Spinal cord (tissue), 10 donors: ENCODE data around the gene AQP12A. TPM values are rescaled to one million over a fixed set of nuclear protein-coding genes. Genes with fewer than 3 reads are reported as not detected.

ENCODE experiments used
- DNase-seq, 6 donors: peaks; one replicate each; pipeline versions ENCODE4 v3.0.0 to v3.0.0-alpha.2; 2013 to 2015; ENCODE audit warnings: low spot score in 6 of 6, low read depth in 4 of 6
- H3K27ac ChIP-seq: one replicate; pipeline ENCODE4 v1.5.1; 2013; ENCODE audit warnings: low read depth, low read length, control low read depth
- H3K27me3 ChIP-seq: one replicate; pipeline ENCODE4 v1.6.1; 2013; ENCODE audit warnings: low read length; ENCODE audit not compliant: control insufficient read depth, insufficient read depth
- H3K36me3 ChIP-seq: one replicate; pipeline ENCODE4 v1.6.1; 2013; ENCODE audit warnings: low read length; ENCODE audit not compliant: control insufficient read depth, insufficient read depth
- H3K4me1 ChIP-seq: one replicate; pipeline ENCODE4 v1.6.1; 2013; ENCODE audit warnings: low read length; ENCODE audit not compliant: control insufficient read depth, insufficient read depth
- H3K4me3 ChIP-seq: one replicate; pipeline ENCODE4 v1.5.1; 2013; ENCODE audit warnings: low read depth, low read length, control low read depth
- H3K9me3 ChIP-seq: one replicate; pipeline ENCODE4 v1.6.1; 2013; ENCODE audit warnings: low read length; ENCODE audit not compliant: control insufficient read depth, insufficient read depth
- WGBS: methylation state at CpG from one replicate; pipeline ENCODE4 v1.1.5; 2013; ENCODE audit warnings: missing lambda C conversion rate; ENCODE audit not compliant: insufficient coverage; 5-methylcytosine and 5-hydroxymethylcytosine counted together
- polyA plus RNA-seq, 2 donors: library from polyadenylated mRNA; unstranded; fragments of 120-200 nt; gene quantifications; one replicate each; pipeline ENCODE4 v1.2.1, GENCODE V29; 2013; ENCODE audit not compliant: insufficient read length in 2 of 2
- total RNA-seq, 2 donors: library from RNA; depleted of rRNA in 1 of 2; stranded (reverse); fragments of 120-200 nt in 1 of 2; fragments of >200 nt in 1 of 2; gene quantifications; one replicate each; pipeline versions ENCODE4 v1.2.3 to v1.2.4, GENCODE V29; 2013 to 2014
- donor health status: healthy.

AQP12A gene
- total and polyA plus RNA-seq, 4 donors: 0.62 TPM; not detected in 3

- no peak for DNase-seq
- Histone ChIP-seq H3K4me3 (no peak overlapping the region), H3K36me3 (peaks cover 99% of the 10 kb centered on the region), H3K4me1 (peaks cover 14% of the 10 kb centered on the region), H3K9me3 (no peaks in the 10 kb centered on the region), H3K27ac (no peak overlapping the region), H3K27me3 (no peaks in the 10 kb centered on the region)
- 88% methylated on average over 13 of the region's 14 CpGs for WGBS
Observed at GRCh38 chr2:240727439-240727838, 35.8 kb downstream of the AQP12A start.

GRCh38 chr2:240727913-240728312 is 36.2 kb downstream of the AQP12A start:
- Histone ChIP-seq H3K4me1 (peaks cover 14% of the 10 kb centered on the region), H3K36me3 (peaks cover 98% of the 10 kb centered on the region), H3K27ac (no peak overlapping the region), H3K27me3 (no peaks in the 10 kb centered on the region), H3K4me3 (no peak overlapping the region), H3K9me3 (no peaks in the 10 kb centered on the region)
- WGBS: 91% methylated on average over 8 of the region's 15 CpGs
- DNase-seq: no peak

GRCh38 chr2:240728361-240728760 is 36.7 kb downstream of the AQP12A start:
- Histone ChIP-seq H3K27ac (no peak overlapping the region), H3K9me3 (no peaks in the 10 kb centered on the region), H3K27me3 (no peaks in the 10 kb centered on the region), H3K4me3 (no peak overlapping the region), H3K4me1 (peaks cover 14% of the 10 kb centered on the region), H3K36me3 (peaks cover 98% of the 10 kb centered on the region)
- WGBS: 91% methylated on average over 10 of the region's 10 CpGs
- no peak for DNase-seq

- no peak overlapping the region for H3K4me3 ChIP-seq
- peaks cover 14% of the 10 kb centered on the region for H3K4me1 ChIP-seq
- DNase-seq: no peak
- H3K9me3 ChIP-seq: no peaks in the 10 kb centered on the region
- WGBS: 92% methylated on average over 7 of the region's 7 CpGs
- H3K27me3 ChIP-seq: no peaks in the 10 kb centered on the region
- no peak overlapping the region for H3K27ac ChIP-seq
- peaks cover 98% of the 10 kb centered on the region for H3K36me3 ChIP-seq
Observed at GRCh38 chr2:240728827-240729226, 37.2 kb downstream of the AQP12A start.

- peaks cover 14% of the 10 kb centered on the region for H3K4me1 ChIP-seq
- no peak for DNase-seq
- peaks cover 98% of the 10 kb centered on the region for H3K36me3 ChIP-seq
- H3K27ac ChIP-seq: no peak overlapping the region
- H3K4me3 ChIP-seq: no peak overlapping the region
- no peaks in the 10 kb centered on the region for H3K27me3 ChIP-seq
- 82% methylated on average over 10 of the region's 10 CpGs for WGBS
- H3K9me3 ChIP-seq: no peaks in the 10 kb centered on the region
Observed at GRCh38 chr2:240730501-240731177, 39.0 kb downstream of the AQP12A start.

- peak in 1 of 6 donors; percentile 64 for DNase-seq
- Histone ChIP-seq H3K4me3 (no peak overlapping the region), H3K36me3 (peaks cover 98% of the 10 kb centered on the region), H3K27me3 (no peaks in the 10 kb centered on the region), H3K27ac (no peak overlapping the region), H3K9me3 (no peaks in the 10 kb centered on the region), H3K4me1 (peaks cover 14% of the 10 kb centered on the region)
- 56% methylated on average over 9 of the region's 9 CpGs for WGBS
Observed at GRCh38 chr2:240731178-240731545, 39.5 kb downstream of the AQP12A start.

- Histone ChIP-seq H3K27ac (no peak overlapping the region), H3K4me1 (peaks cover 14% of the 10 kb centered on the region), H3K36me3 (peaks cover 98% of the 10 kb centered on the region), H3K9me3 (no peaks in the 10 kb centered on the region), H3K27me3 (no peaks in the 10 kb centered on the region), H3K4me3 (no peak overlapping the region)
- WGBS: 89% methylated on average over 5 of the region's 5 CpGs
- no peak for DNase-seq
Observed at GRCh38 chr2:240732184-240732583, 40.5 kb downstream of the AQP12A start.

- peaks cover 14% of the 10 kb centered on the region for H3K4me1 ChIP-seq
- peaks cover 98% of the 10 kb centered on the region for H3K36me3 ChIP-seq
- H3K9me3 ChIP-seq: no peaks in the 10 kb centered on the region
- 88% methylated on average over 9 of the region's 10 CpGs for WGBS
- no peak for DNase-seq
- no peak overlapping the region for H3K4me3 ChIP-seq
- no peak overlapping the region for H3K27ac ChIP-seq
- no peaks in the 10 kb centered on the region for H3K27me3 ChIP-seq
Observed at GRCh38 chr2:240732911-240733622, 41.4 kb downstream of the AQP12A start.

- Histone ChIP-seq H3K27ac (no peak overlapping the region), H3K9me3 (no peaks in the 10 kb centered on the region), H3K4me3 (no peak overlapping the region), H3K4me1 (peaks cover 14% of the 10 kb centered on the region), H3K36me3 (peaks cover 98% of the 10 kb centered on the region), H3K27me3 (no peaks in the 10 kb centered on the region)
- DNase-seq: no peak
- WGBS: 82% methylated on average over 23 of the region's 24 CpGs
Observed at GRCh38 chr2:240733803-240734495, 42.3 kb downstream of the AQP12A start.
